GM23248 (cell line): ENCODE measurements around the gene UBAP1. TPM values are rescaled to one million over a fixed set of nuclear protein-coding genes. Genes with fewer than 3 reads are reported as not detected.

Experiments used
- DNase-seq: peaks from one replicate; pipeline ENCODE4 v3.0.0-alpha.2; 2015
- H2AFZ ChIP-seq: fragments of 200-600 bp; sonication (generic); 2 replicates; pipeline ENCODE4 v1.6.1; 2016; ENCODE audit warnings: antibody characterized with exemption
- H3F3A ChIP-seq: fragments of 200-600 bp; sonication (generic); 2 replicates; pipeline ENCODE4 v1.6.1; 2016; ENCODE audit warnings: mild to moderate bottlenecking, antibody characterized with exemption, mixed run types; ENCODE audit not compliant: insufficient read depth
- H3K27ac ChIP-seq: fragments of 200-600 bp; sonication (generic); 2 replicates; pipeline ENCODE4 v1.5.1; 2016; ENCODE audit warnings: mild to moderate bottlenecking
- H3K27me3 ChIP-seq: fragments of 200-600 bp; sonication (generic); replicated peaks from 2 replicates; pipeline ENCODE4 v1.6.1; 2016; ENCODE audit warnings: mild to moderate bottlenecking; ENCODE audit not compliant: insufficient read depth
- H3K36me3 ChIP-seq: fragments of 200-600 bp; sonication (generic); 2 replicates; pipeline ENCODE4 v1.6.1; 2016; ENCODE audit warnings: low read depth, mild to moderate bottlenecking
- H3K4me1 ChIP-seq: fragments of 200-600 bp; sonication (generic); 2 replicates; pipeline ENCODE4 v1.6.1; 2016; ENCODE audit warnings: mild to moderate bottlenecking; ENCODE audit not compliant: insufficient read depth
- H3K4me2 ChIP-seq: fragments of 200-600 bp; sonication (generic); one replicate; pipeline ENCODE4 v1.6.1; 2016; ENCODE audit warnings: mild to moderate bottlenecking; ENCODE audit not compliant: unreplicated experiment
- H3K4me3 ChIP-seq: fragments of 200-600 bp; sonication (generic); 2 replicates; pipeline ENCODE4 v1.5.1; 2016; ENCODE audit warnings: mild to moderate bottlenecking
- H3K79me2 ChIP-seq: fragments of 200-600 bp; sonication (generic); 2 replicates; pipeline ENCODE4 v1.6.1; 2016; ENCODE audit warnings: mild to moderate bottlenecking; ENCODE audit not compliant: insufficient read depth
- H3K9ac ChIP-seq: fragments of 200-600 bp; sonication (generic); 2 replicates; pipeline ENCODE4 v1.6.1; 2016; ENCODE audit warnings: mild to moderate bottlenecking
- H3K9me2 ChIP-seq: fragments of 200-600 bp; sonication (generic); 2 replicates; pipeline ENCODE4 v1.6.1; 2016; ENCODE audit warnings: mixed run types, mild to moderate bottlenecking, moderate library complexity; ENCODE audit not compliant: insufficient read depth
- H3K9me3 ChIP-seq: fragments of 200-600 bp; sonication (generic); one replicate; pipeline ENCODE4 v1.6.1; 2017; ENCODE audit warnings: low read depth
- H4K20me1 ChIP-seq: fragments of 200-600 bp; sonication (generic); 2 replicates; pipeline ENCODE4 v1.6.0; 2016; ENCODE audit not compliant: insufficient read depth
- EZH2 ChIP-seq: fragments of 200-600 bp; sonication (generic); IDR thresholded peaks from 2 replicates; pipeline ENCODE4 v1.6.1; 2018; ENCODE audit warnings: antibody characterized with exemption, mild to moderate bottlenecking; ENCODE audit not compliant: insufficient read depth, poor library complexity, severe bottlenecking
- EZH2phosphoT487 ChIP-seq: fragments of 200-600 bp; sonication (generic); IDR thresholded peaks from 2 replicates; pipeline ENCODE4 v1.6.1; 2018; ENCODE audit warnings: antibody characterized with exemption, moderate library complexity, mild to moderate bottlenecking, low read depth; ENCODE audit not compliant: insufficient read depth
- WGBS, 2 experiments: methylation state at CpG; one replicate each; pipeline ENCODE4 v1.1.6; 2015 to 2017; ENCODE audit warnings: low lambda C conversion rate in 2 of 2, low coverage in 1 of 2; ENCODE audit errors: missing lambda C conversion rate in 2 of 2; 5-methylcytosine and 5-hydroxymethylcytosine counted together
- in situ Hi-C: fragments of 300-500 bp; cut with MboI; formaldehyde crosslinking; loops from 2 replicates; pipeline ENCODE4 v1.15.0; 2020
- polyA plus RNA-seq: library from polyadenylated mRNA; unstranded; fragments of >200 nt; fragmentation: Nextera tagmentation; extraction: Ambion mirVana; gene quantifications from 2 replicates; pipeline ENCODE4 v1.2.1, GENCODE V29; 2016
- total RNA-seq: library from RNA; depleted of rRNA; stranded (reverse); fragments of >200 nt; shearing (Covaris generic); gene quantifications from 2 replicates; pipeline ENCODE4 v1.2.3, GENCODE V29; 2014

The UBAP1 gene
- total and polyA plus RNA-seq, 2 experiments from 2014 or later: 26.8 to 50.1 TPM

- Histone ChIP-seq H4K20me1 (no peaks in the 10 kb centered on the region), H3K36me3 (no peaks in the 10 kb centered on the region), H2AFZ (peak overlapping the region; percentile 100), H3K79me2 (peaks cover 45% of the 10 kb centered on the region), H3K4me3 (peak overlapping the region; percentile 84), H3K9me3 (no peaks in the 10 kb centered on the region), H3K4me1 (peaks cover 7% of the 10 kb centered on the region), H3K27me3 (no peaks in the 10 kb centered on the region), H3K4me2 (peak overlapping the region; percentile 97), H3F3A (peaks cover 18% of the 10 kb centered on the region), H3K9me2 (no peaks in the 10 kb centered on the region), H3K27ac (no peak overlapping the region), H3K9ac (peak overlapping the region; percentile 92)
- no peak for DNase-seq
- 59 to 61% methylated on average over 17 of the region's 17 CpGs for WGBS, 2 experiments
- no peak for TF ChIP-seq EZH2phosphoT487
- no peak for TF ChIP-seq EZH2
- in situ Hi-C loops: no loop called here
Observed at GRCh38 chr9:34177593-34178435, 1.0 kb upstream of the UBAP1 start.

GRCh38 chr9:34179213-34180136 lies 632 bp downstream of the UBAP1 start:
- H3F3A ChIP-seq: peaks cover 18% of the 10 kb centered on the region
- no peaks in the 10 kb centered on the region for H3K27me3 ChIP-seq
- no peaks in the 10 kb centered on the region for H3K9me3 ChIP-seq
- 0 out of 2 replicates have a peak, but pooled peaks cover 4% of the 10 kb centered on the region for H3K36me3 ChIP-seq
- in situ Hi-C loops: no loop called here
- H3K9ac ChIP-seq: peak overlapping the region; percentile 92
- peak overlapping the region; percentile 97 for H3K4me2 ChIP-seq
- peak overlapping the region; percentile 100 for H2AFZ ChIP-seq
- no peaks in the 10 kb centered on the region for H3K9me2 ChIP-seq
- no peaks in the 10 kb centered on the region for H4K20me1 ChIP-seq
- peak overlapping the region; percentile 81 for H3K27ac ChIP-seq
- H3K4me1 ChIP-seq: peaks cover 7% of the 10 kb centered on the region
- WGBS, 2 experiments: 2% methylated on average over 12 to 30 of the region's 30 CpGs
- H3K79me2 ChIP-seq: peaks cover 62% of the 10 kb centered on the region
- peak; percentile 91 for DNase-seq
- TF ChIP-seq EZH2 (no peak), EZH2phosphoT487 (no peak)
- peak overlapping the region; percentile 84 for H3K4me3 ChIP-seq

- H3K9ac ChIP-seq: peak overlapping the region; percentile 9; the same call in 1 of the 2 replicates
- peaks cover 98% of the 10 kb centered on the region for H3K79me2 ChIP-seq
- H3K9me3 ChIP-seq: no peaks in the 10 kb centered on the region
- TF ChIP-seq EZH2 (no peak), EZH2phosphoT487 (no peak)
- 47 to 49% methylated on average over 3 of the region's 3 CpGs for WGBS, 2 experiments
- H2AFZ ChIP-seq: no peak overlapping the region
- H3K4me2 ChIP-seq: peak overlapping the region; percentile 82
- no peaks in the 10 kb centered on the region for H3K27me3 ChIP-seq
- peaks cover 29% of the 10 kb centered on the region for H3K4me1 ChIP-seq
- H3K4me3 ChIP-seq: peak overlapping the region; percentile 52
- H4K20me1 ChIP-seq: peaks cover 6% of the 10 kb centered on the region; the same call in 1 of the 2 replicates
- H3F3A ChIP-seq: peaks cover 22% of the 10 kb centered on the region
- no peaks in the 10 kb centered on the region for H3K9me2 ChIP-seq
- DNase-seq: peak; percentile 96
- in situ Hi-C loops: no loop called here
- H3K36me3 ChIP-seq: peaks cover 4% of the 10 kb centered on the region; the same call in 1 of the 2 replicates
- peak overlapping the region; percentile 51 for H3K27ac ChIP-seq
Observed at GRCh38 chr9:34185778-34186551, 7.1 kb downstream of the UBAP1 start.
